Trophoblast cell (in vitro differentiated cells and primary cell): ENCODE data around the gene ARHGEF39.

Source experiments
- DNase-seq, 2 donors: peaks; one replicate each; pipeline ENCODE4 v3.0.0-alpha.2; 2016
- H2AFZ ChIP-seq: 2 replicates; pipeline ENCODE4 v1.6.1; 2013; ENCODE audit warnings: low read length, moderate library complexity, mild to moderate bottlenecking; ENCODE audit not compliant: insufficient read depth, poor library complexity
- H2AK5ac ChIP-seq: 2 replicates; pipeline ENCODE4 v1.6.1; 2013; ENCODE audit warnings: mild to moderate bottlenecking, low read length
- H2BK120ac ChIP-seq: 2 replicates; pipeline ENCODE4 v1.6.1; 2013; ENCODE audit warnings: low read length, mild to moderate bottlenecking, moderate library complexity; ENCODE audit not compliant: insufficient read depth, poor library complexity
- H2BK12ac ChIP-seq: 2 replicates; pipeline ENCODE4 v1.6.1; 2013; ENCODE audit warnings: mild to moderate bottlenecking, low read length, moderate library complexity
- H2BK5ac ChIP-seq: 2 replicates; pipeline ENCODE4 v1.6.1; 2013; ENCODE audit warnings: low read length, low read depth, moderate library complexity, mild to moderate bottlenecking; ENCODE audit not compliant: poor library complexity
- H3K14ac ChIP-seq: 2 replicates; pipeline ENCODE4 v1.6.1; 2013; ENCODE audit warnings: mild to moderate bottlenecking, low read length
- H3K18ac ChIP-seq: 2 replicates; pipeline ENCODE4 v1.6.1; 2013; ENCODE audit warnings: mild to moderate bottlenecking, low read length
- H3K23ac ChIP-seq: 2 replicates; pipeline ENCODE4 v1.6.1; 2013; ENCODE audit warnings: low read length
- H3K27ac ChIP-seq: 2 replicates; pipeline ENCODE4 v1.5.1; 2013; ENCODE audit warnings: low read depth, mild to moderate bottlenecking, inconsistent platforms, low read length, moderate library complexity
- H3K27me3 ChIP-seq: 2 replicates; pipeline ENCODE4 v1.6.1; 2013; ENCODE audit warnings: inconsistent platforms, mild to moderate bottlenecking, low read length, moderate library complexity; ENCODE audit not compliant: insufficient read depth
- H3K36me3 ChIP-seq, 2 experiments: 1 replicate in 1 of 2; 2 replicates in 1 of 2; pipeline ENCODE4 v1.6.1; 2013; ENCODE audit warnings: low read length in 2 of 2, mild to moderate bottlenecking in 2 of 2, moderate library complexity in 1 of 2; ENCODE audit not compliant: insufficient read depth in 2 of 2, control insufficient read depth in 1 of 2
- H3K4ac ChIP-seq: 2 replicates; pipeline ENCODE4 v1.6.1; 2013; ENCODE audit warnings: low read depth, mild to moderate bottlenecking, low read length, moderate library complexity
- H3K4me1 ChIP-seq, 2 experiments: 1 replicate in 1 of 2; 2 replicates in 1 of 2; pipeline ENCODE4 v1.6.1; 2013; ENCODE audit warnings: low read length in 2 of 2, mild to moderate bottlenecking in 2 of 2, moderate library complexity in 1 of 2; ENCODE audit not compliant: insufficient read depth in 2 of 2, control insufficient read depth in 1 of 2
- H3K4me2 ChIP-seq: 2 replicates; pipeline ENCODE4 v1.6.1; 2013; ENCODE audit warnings: inconsistent platforms, mild to moderate bottlenecking, low read length, moderate library complexity
- H3K4me3 ChIP-seq: 2 replicates; pipeline ENCODE4 v1.5.1; 2013; ENCODE audit warnings: mild to moderate bottlenecking, low read depth, low read length, inconsistent platforms
- H3K79me1 ChIP-seq: one replicate; pipeline ENCODE4 v1.6.1; 2013; ENCODE audit warnings: low read length
- H3K79me2 ChIP-seq: 2 replicates; pipeline ENCODE4 v1.6.1; 2013; ENCODE audit warnings: low read length, mild to moderate bottlenecking; ENCODE audit not compliant: control insufficient read depth, insufficient read depth, poor library complexity
- H3K9ac ChIP-seq: 2 replicates; pipeline ENCODE4 v1.6.1; 2013; ENCODE audit warnings: mild to moderate bottlenecking, low read length
- H3K9me3 ChIP-seq: 2 replicates; pipeline ENCODE4 v1.6.1; 2013; ENCODE audit warnings: low read depth, mild to moderate bottlenecking, control low read depth, inconsistent platforms, low read length; ENCODE audit not compliant: insufficient read depth
- H4K12ac ChIP-seq: 2 replicates; pipeline ENCODE4 v1.6.1; 2013; ENCODE audit warnings: low read depth, mild to moderate bottlenecking, low read length, moderate library complexity
- H4K8ac ChIP-seq: 2 replicates; pipeline ENCODE4 v1.6.1; 2013; ENCODE audit warnings: low read depth, mild to moderate bottlenecking, low read length, moderate library complexity
- H4K91ac ChIP-seq: one replicate; pipeline ENCODE4 v1.6.1; 2013; ENCODE audit warnings: low read depth, mild to moderate bottlenecking, low read length, moderate library complexity
- WGBS: extraction: QIAGEN DNeasy Blood & Tissue Kit; methylation state at CpG from one replicate; pipeline ENCODE4 v1.1.7; 2013; ENCODE audit warnings: missing lambda C conversion rate; ENCODE audit not compliant: insufficient read length, insufficient coverage; ENCODE audit errors: extremely low coverage; 5-methylcytosine and 5-hydroxymethylcytosine counted together

ARHGEF39 gene

GRCh38 chr9:35705836-35706430 is 40.9 kb upstream of the ARHGEF39 start:
- H3K79me2 ChIP-seq: no peaks in the 10 kb centered on the region
- H3K23ac ChIP-seq: no peak overlapping the region
- WGBS: no CpG with 5 or more reads among the region's 7 CpGs
- H4K8ac ChIP-seq: no peak overlapping the region
- H2AK5ac ChIP-seq: no peak overlapping the region
- H3K27me3 ChIP-seq: no peaks in the 10 kb centered on the region
- no peak overlapping the region for H2BK5ac ChIP-seq
- no peak for DNase-seq
- no peaks in the 10 kb centered on the region for H3K4me1 ChIP-seq
- H3K4me2 ChIP-seq: no peak overlapping the region
- H4K12ac ChIP-seq: no peak overlapping the region
- no peak overlapping the region for H4K91ac ChIP-seq
- no peak overlapping the region for H3K14ac ChIP-seq
- H3K18ac ChIP-seq: no peak overlapping the region
- no peak overlapping the region for H3K4ac ChIP-seq
- no peak overlapping the region for H3K4me3 ChIP-seq
- H3K27ac ChIP-seq: no peak overlapping the region
- H2BK120ac ChIP-seq: no peak overlapping the region
- H2BK12ac ChIP-seq: no peak overlapping the region
- H3K79me1 ChIP-seq: no peaks in the 10 kb centered on the region
- no peak overlapping the region for H3K9ac ChIP-seq
- no peak overlapping the region for H2AFZ ChIP-seq
- peaks cover 72 to 82% of the 10 kb centered on the region in 2 experiments for H3K36me3 ChIP-seq
- peaks cover 1% of the 10 kb centered on the region for H3K9me3 ChIP-seq

GRCh38 chr9:35705372-35705771 is 40.4 kb upstream of the ARHGEF39 start:
- no peak overlapping the region for H2BK5ac ChIP-seq
- H4K12ac ChIP-seq: no peak overlapping the region
- H3K9ac ChIP-seq: no peak overlapping the region
- H3K18ac ChIP-seq: no peak overlapping the region
- H2BK120ac ChIP-seq: no peak overlapping the region
- H3K79me1 ChIP-seq: no peaks in the 10 kb centered on the region
- no peaks in the 10 kb centered on the region for H3K79me2 ChIP-seq
- H3K14ac ChIP-seq: no peak overlapping the region
- H2AFZ ChIP-seq: no peak overlapping the region
- H3K4me2 ChIP-seq: no peak overlapping the region
- H3K36me3 ChIP-seq: peaks cover 68 to 80% of the 10 kb centered on the region in 2 experiments
- H3K9me3 ChIP-seq: peaks cover 1% of the 10 kb centered on the region
- H2BK12ac ChIP-seq: no peak overlapping the region
- WGBS: no CpG with 5 or more reads among the region's 8 CpGs
- no peak for DNase-seq
- no peak overlapping the region for H2AK5ac ChIP-seq
- H3K27ac ChIP-seq: no peak overlapping the region
- H3K23ac ChIP-seq: no peak overlapping the region
- H3K27me3 ChIP-seq: no peaks in the 10 kb centered on the region
- no peaks in the 10 kb centered on the region for H3K4me1 ChIP-seq
- no peak overlapping the region for H3K4me3 ChIP-seq
- no peak overlapping the region for H4K8ac ChIP-seq
- no peak overlapping the region for H3K4ac ChIP-seq
- no peak overlapping the region for H4K91ac ChIP-seq

GRCh38 chr9:35703906-35704672 is 39.1 kb upstream of the ARHGEF39 start:
- Histone ChIP-seq H3K14ac (no peak overlapping the region), H3K4me3 (no peak overlapping the region), H4K91ac (no peak overlapping the region), H3K23ac (no peak overlapping the region), H3K79me1 (no peaks in the 10 kb centered on the region), H2AK5ac (no peak overlapping the region), H3K27ac (no peak overlapping the region), H4K8ac (no peak overlapping the region), H3K9ac (no peak overlapping the region), H3K4me1 (no peaks in the 10 kb centered on the region), H3K79me2 (no peaks in the 10 kb centered on the region), H3K4me2 (no peak overlapping the region), H2BK12ac (no peak overlapping the region), H3K4ac (no peak overlapping the region), H3K36me3 (peaks cover 77 to 86% of the 10 kb centered on the region in 2 experiments), H3K27me3 (no peaks in the 10 kb centered on the region), H2BK5ac (no peak overlapping the region), H2BK120ac (no peak overlapping the region), H2AFZ (no peak overlapping the region), H3K18ac (no peak overlapping the region), H4K12ac (no peak overlapping the region), H3K9me3 (peaks cover 1% of the 10 kb centered on the region)
- no CpG with 5 or more reads among the region's 26 CpGs for WGBS
- no peak for DNase-seq

GRCh38 chr9:35702696-35703095 is 37.7 kb upstream of the ARHGEF39 start:
- Histone ChIP-seq H2BK5ac (no peak overlapping the region), H2BK12ac (no peak overlapping the region), H3K14ac (no peak overlapping the region), H3K9ac (no peak overlapping the region), H3K4ac (no peak overlapping the region), H2BK120ac (no peak overlapping the region), H3K27ac (no peak overlapping the region), H2AK5ac (no peak overlapping the region), H4K12ac (no peak overlapping the region), H3K18ac (no peak overlapping the region), H3K36me3 (peaks cover 84 to 93% of the 10 kb centered on the region in 2 experiments), H3K4me1 (no peaks in the 10 kb centered on the region), H3K4me3 (no peak overlapping the region), H3K9me3 (peaks cover 1% of the 10 kb centered on the region), H3K27me3 (no peaks in the 10 kb centered on the region), H3K79me1 (no peaks in the 10 kb centered on the region), H3K4me2 (no peak overlapping the region), H3K79me2 (no peaks in the 10 kb centered on the region), H4K91ac (no peak overlapping the region), H2AFZ (no peak overlapping the region), H3K23ac (no peak overlapping the region), H4K8ac (no peak overlapping the region)
- WGBS: no CpG with 5 or more reads among the region's 7 CpGs
- no peak for DNase-seq
